Kidney glomerular epithelial cell (primary cell): ENCODE data around the gene PKHD1.
"Not testable (repeated sequence)": the region's sequence is repeated elsewhere in the genome, so short reads cannot be mapped to it uniquely, and the experiment has no call there.

Experiments
- DNase-seq: peaks from one replicate; lab custom pipeline; 2025; lab: John Stamatoyannopoulos, UW

PKHD1 gene

DNA sequence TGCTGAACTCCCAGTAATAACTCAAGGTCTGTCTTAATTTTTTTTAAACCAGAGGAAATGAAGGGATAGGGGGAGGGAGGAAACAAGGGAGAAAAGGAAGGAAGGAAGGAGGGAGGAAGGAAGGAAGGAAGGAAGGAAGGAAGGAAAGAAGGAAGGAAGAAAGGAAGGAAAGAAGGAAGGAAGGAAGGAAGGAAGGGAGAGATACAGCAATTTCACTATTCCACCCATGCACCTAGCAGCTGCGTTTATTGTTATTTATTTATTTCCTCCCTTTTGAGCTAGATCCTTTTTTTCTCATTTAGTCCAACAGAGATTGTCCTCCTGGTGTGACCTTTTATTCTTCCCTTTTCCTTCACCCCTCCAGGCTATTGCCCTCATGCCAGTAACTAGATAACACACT lies 97.6 kb downstream of the PKHD1 start:
- DNase-seq, result no peak

DNA sequence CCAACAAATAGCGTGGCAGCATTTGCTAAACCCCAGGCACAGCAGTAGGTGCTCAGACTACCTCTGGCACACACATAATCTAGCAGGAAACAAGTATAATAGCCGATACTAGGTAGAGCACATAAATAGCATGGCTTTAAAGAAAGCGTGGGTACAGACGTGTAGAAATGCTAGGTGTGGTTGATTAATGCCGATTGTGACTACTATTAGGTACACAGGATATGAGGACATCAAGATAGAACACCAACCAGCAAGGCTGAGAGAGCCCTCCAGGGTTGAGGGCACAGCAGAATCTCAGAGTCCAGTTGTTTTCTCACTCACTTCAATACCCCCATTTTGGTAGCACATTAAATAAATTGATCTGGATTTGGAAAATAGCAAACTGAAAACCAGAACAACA lies 100.5 kb downstream of the PKHD1 start:
- DNase-seq, result no peak

DNA sequence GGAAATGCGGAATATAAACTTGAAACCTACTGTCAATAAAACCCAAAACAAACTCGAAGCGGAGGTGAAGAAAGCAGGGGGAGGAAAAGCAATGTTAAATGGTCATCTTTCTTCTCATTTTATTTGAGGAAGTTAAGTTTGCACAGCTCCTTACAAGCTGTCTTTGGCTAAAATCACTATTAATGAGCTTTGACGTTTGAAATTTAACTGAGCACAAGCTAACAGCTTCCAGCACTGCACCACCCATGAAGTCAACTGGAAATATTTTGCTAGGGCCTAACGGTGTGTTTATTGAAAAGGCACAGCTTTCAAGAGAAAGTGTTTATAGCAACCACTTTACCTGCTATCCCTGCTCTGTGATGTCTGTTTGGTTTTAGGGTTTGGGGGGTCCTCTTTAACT lies 103.8 kb downstream of the PKHD1 start:
- no peak for DNase-seq

DNA sequence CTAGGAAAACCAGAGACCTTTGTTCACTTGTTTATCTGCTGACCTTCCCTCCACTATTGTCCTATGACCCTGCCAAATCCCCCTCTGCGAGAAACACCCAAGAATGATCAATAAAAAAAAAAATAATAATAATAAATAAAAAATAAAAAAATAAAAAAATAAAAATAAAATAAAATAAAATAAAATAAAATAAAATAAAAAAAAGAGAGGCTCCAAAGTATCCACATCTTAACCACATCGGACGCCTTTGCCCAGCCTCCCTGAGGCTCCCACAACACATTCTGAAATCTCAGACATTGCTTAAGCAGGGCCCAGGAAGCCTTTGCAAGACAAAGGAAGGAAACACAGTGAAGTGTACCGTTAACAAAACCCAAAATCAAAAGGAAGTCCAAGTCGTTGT lies 104.7 kb downstream of the PKHD1 start:
- not testable (repeated sequence) for DNase-seq

DNA sequence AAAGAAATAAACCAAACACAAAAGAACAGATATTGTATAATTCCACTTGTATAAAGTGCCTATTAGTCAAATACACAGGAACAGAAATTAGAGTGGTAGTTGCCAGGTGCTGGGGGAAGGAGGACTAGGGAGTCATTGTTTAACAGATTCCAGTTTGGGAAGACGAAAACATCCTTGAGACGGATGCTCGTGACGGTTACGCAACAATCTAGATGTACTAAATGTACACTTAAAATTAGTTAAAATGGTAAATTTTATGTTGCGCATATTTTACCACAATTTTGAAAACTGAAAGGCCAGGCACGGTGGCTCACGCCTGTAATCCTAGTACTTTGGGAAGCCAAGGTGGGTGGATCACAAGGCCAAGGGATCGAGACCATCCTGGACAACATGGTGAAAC lies 111.0 kb downstream of the PKHD1 start:
- DNase-seq, result no peak

DNA sequence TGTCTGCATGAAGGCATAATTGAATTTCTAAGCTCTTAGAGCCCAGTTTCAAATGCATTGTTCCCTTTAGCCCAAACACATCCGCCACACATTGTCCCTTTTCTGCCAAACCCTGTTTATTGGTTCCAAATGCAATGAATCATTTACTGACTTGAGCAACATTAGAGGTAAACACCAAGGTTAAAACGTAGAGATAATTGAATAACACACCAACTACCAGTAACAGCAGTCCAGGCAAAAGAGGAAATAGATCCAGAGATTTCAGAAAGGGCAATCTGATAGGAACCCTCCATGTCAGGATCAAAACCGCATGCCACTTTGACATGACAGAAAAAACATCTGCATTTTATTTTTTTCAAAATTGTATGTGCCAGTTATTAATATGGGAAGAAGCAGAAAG lies 114.8 kb downstream of the PKHD1 start:
- no peak for DNase-seq

DNA sequence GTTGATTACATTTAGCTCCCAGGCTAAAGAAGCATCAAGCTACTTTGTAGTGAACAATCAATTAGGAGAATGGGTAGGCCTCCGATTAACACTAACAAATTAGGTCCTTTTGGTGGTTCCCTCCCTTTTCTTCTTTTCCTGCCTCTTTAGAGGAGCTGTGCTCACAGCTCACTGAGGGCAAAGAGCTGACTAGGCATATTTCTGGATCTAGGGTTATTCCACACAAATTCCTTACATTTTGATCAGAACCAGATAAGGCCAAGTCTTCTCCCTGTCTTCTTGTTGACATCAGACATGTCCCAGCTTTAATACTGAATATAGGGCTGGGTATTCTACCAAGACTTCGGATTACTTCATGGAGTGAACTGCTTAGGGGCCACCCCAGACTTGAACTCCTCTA lies 119.1 kb downstream of the PKHD1 start:
- DNase-seq, result no peak

DNA sequence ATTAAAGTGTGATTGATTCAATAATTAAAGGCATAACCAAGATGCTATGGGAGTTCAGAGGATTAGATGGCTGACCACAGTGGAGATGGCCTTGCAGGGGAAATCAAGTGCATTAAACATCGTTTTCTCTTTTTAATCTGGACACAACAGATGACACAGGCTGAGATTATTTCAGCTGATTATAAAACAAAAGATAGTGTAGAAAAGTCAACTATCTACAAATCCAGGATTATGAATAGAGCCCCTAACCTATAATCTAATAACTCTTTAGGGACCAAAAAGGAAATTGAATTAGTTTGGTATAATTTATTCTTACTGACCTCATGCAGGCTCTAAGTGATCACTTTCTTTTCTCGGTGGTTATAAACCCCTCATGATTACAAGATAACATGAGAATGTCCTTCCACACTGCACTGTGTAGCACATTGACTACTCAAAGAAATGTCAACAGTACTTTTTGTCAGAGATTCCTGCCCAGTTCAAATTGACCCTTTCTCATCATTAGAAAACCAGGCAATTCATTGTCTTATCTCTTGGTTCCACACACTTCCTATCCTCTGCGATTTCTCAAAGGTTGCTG lies 122.1 kb downstream of the PKHD1 start:
- DNase-seq, result no peak

DNA sequence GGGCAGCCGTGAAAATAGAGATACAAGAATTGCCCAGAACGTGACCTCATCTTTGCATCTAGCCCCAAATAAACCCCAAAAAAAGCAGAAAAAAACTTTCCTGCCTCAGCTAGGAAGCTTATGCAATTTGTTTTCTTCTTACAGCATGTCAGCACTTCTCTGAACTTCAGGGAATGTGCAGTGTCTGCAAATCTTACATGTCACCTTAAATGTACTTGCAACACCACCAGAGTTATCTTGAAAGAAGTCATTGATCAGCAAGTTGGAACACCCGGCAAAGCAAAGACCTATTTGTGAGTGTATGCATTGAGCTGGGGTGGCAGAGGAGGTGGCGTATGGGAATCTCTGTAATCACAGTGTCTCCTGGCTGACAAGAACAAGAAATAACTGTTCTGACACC lies 123.4 kb downstream of the PKHD1 start:
- no peak for DNase-seq

DNA sequence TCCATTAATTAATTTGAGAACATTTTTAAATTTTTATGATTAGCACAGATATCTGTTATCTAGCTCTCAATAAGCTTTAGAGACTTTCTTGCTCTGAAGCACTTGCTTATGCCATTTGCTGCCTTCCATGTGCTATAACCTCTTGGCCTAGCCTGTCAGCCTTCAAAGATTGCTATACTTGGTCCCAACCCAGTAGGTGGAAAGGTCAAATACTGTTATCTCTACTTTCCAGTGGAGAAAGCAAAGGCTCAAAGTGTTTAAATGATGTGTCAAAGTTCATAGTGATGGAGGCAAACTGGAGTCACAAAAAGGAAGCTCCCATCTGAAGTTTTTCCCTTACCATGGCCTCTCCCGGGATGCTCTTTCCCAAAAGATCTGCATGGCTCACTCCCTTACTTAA lies 125.1 kb downstream of the PKHD1 start:
- DNase-seq, result no peak

DNA sequence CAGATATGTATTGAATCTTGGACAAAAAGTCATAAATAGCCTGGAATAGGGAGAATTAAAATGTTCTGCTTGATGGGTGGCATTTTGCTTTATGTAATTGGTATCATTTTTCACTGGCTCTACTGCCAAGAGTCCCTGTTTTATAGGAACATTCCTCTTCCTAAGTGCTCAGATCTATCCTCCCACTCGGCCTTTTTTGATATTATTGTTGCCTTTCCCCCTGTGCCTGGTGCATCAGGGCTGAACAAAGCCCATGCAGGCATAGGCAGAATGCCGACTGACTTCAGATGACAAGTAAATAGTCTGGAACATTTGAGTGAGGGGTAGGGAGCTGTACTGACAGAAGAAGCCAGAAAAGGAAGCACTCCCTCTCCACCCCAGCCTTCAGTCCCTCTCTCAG lies 127.0 kb downstream of the PKHD1 start:
- DNase-seq, result no peak

DNA sequence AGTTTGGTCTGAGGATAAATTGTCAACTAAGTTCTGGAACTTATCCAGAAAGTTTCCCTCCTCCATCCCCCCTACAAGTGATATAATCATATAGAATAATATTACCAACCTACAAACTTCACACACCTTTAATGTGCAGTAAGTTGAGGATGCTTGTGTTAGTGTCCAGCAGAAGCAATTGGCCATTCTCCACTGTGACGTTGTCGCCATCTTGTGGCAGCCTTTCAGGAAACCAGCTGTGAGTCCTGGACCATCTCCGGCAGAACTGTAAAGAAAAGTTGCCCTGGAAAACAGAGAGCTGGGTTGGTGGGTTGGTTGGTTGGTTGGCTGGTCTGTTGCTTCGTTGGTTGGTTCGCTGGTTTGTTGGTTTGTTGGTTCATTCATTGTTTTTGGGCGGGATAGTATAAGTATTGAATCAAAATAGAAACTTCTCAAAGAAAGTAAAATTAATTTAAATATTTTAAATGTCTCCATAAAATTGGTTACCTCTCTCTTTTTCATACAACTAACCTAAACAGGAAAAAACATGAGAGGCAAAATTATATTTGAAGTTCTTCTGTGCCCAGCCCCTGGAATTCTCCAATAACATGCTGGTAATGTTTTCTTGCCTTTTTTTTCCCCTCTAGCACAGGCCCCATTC lies 127.5 kb downstream of the PKHD1 start:
- peak; percentile 82 for DNase-seq

DNA sequence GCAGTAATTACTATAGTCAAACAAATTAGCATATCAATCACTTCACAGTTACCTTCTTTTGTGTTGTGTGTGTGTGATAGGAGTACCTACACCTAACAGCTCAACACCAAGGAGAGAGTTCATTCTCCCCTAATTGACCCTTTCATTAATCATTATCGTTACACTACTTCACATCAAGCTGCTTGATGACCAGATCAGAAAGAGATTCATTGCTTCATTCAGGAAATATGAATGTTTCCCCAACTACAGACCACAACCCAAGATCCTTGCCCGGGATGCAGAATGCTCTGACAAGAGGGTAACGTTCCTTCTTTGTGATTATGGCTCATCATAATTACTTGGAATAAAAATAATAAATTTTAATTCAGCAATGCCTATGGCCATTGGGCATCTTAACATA lies 132.7 kb downstream of the PKHD1 start:
- no peak for DNase-seq

DNA sequence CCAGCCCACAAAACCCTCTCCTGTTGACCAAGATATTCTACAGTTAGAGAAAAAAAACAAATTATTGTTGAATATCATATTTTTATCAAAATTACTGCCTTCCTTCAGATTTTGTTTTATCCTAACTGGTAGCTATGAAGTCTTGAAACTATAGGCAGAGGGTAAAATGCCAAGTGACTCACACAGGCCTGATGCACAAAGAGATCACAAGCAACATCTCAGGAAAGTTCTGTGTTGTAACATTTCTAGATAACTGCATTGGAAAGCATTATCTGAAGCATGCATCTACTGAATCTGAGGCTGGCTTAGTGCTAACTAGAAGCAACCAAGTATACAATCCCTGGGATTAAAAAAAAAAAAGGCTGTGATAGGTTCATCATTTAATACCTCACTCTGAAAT lies 134.2 kb downstream of the PKHD1 start:
- no peak for DNase-seq

DNA sequence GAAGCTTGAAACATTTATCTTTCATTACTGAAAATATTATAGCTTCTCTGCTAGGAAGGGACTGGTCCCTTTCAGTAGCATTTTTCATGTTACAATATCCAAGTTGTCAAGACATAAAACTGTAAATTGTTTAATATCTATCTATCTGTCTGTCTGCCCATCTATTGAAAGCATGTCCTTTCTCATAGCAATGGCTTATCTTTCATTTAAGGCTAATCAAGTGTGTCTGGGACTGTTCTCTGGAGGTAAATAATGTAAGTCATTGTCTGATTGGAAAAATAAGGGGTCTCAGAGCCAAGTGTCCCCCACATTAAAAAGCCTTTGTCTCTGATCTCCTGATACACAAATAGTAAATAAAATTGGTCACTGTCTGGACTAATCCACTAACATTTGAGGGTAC lies 135.5 kb downstream of the PKHD1 start:
- no peak for DNase-seq

DNA sequence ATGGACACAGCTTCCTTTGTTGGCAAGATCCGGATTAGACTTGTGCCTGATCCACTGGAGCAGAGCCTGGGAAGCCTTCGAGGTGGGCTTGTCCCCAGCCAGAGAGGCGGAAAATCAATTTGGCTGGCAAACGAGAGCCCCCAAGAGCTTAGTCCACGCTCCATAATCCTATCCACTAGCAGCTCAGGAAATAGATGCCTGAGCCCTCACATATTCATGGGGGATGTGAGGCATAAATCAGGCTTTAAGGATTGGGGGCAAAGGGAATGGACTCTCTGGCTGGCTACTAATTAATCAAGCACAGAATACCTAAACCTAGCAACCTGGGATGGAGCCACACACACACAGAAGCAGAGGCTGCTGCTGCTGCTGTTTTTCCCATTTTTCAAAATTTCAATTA lies 137.9 kb downstream of the PKHD1 start:
- DNase-seq, result no peak

DNA sequence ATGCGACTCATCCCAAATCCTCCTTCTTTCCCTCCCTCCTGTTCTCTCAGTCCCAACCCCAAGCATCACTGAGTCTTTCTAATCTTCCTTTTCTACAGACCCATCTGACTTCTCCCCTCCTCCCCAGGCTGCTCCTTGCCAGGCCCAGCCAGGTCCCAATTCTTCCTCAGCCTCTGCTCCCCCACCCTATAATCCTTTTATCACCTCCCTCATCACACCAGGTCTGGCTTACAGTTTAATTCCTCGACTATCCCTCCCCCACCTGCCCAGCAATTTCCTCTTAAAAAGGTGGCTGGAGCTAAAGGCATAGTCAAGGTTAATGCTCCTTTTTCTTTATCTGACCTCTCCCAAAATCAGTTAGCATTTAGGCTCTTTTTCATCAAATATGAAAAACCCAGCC lies 147.7 kb downstream of the PKHD1 start:
- not testable (repeated sequence) for DNase-seq

DNA sequence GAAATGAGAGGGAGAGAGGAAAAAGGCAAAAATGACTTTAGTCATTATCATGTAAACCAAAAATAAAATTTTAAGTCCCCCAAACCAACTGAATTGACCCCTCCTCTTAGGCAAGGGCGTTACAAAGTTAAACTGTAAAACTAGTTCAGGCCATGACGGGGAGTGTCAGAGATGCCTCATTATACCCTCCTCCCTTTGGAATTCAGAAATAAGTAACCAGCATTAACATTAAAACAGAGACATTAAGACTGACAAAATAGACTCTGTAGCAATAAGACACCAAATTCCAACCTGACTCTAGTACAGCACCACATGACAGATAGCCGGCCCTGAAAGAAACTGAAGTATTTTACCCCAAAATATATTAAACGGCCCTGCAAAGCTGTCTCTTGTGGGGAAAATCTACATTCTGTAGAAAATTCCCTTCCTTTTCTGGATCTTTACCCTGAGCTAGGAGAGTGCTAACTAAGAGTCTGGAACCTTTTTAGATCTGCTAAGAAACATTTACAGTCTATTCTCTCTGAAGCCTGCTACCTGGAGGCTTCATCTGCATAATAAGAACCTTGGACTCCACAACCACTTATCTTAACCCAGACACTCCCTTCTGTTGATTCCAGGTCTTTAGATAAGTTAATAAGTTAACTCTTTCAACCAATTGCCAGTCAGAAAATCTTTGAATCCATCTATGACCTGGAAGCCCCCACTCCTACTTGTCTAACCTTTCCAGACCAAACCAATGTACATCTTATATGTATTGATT lies 150.7 kb downstream of the PKHD1 start:
- peak; percentile 69 for DNase-seq

DNA sequence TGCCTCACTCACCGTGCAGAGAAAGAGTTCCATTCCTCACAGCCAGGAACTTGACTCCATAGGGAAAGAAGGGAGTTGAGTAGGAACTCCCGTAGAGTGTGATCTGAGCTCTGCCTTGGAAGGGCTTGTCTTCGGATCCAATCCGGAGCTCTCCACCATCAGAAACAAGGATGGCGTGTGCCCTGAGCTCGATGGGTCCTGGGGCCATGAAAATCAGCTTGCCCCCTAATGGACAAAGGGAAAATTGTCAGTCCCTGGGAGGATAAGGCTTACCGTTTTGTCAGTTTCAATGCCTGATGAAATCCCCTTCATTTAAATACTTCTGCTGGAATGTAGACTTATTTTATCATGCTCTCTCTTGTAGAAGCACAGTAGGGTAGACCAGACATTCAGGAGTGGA lies 153.3 kb downstream of the PKHD1 start:
- DNase-seq, result no peak

DNA sequence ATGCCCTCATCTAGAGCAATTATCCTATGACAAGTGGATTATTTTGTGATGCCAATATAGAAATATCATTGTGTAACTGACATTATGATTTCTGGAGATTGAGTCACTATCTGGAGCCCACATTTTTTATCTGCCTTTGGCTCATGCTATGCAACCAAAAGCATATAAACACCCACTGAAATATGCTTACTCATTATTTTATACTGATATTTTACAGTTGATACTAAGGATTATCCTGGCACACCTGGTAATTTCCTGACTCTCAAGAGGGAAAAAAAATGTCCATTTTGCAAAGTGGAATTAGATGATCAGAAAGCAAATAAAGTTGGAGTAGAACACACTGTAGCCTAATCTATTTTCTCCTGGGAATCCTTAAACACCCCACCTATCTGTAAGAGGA lies 154.5 kb downstream of the PKHD1 start:
- no peak for DNase-seq

DNA sequence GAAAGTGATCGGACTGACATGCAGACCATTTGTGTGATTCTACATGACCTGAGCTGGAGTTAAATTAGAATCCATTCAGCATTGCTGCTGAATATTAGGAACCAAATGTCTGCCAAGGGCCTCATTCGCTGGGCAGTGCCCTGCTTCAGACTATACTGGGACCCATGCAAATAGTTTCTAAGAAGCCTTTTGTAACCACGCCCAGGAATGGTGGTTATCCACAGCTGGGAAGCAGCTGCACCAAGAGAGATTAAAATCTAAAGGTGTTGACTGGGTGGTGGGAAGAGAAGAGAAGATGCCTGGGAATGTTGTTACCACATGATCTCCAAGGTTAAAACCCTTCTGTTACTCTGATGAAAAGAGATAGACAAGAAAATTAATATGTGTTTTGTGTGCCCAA lies 156.8 kb downstream of the PKHD1 start:
- DNase-seq, result no peak

DNA sequence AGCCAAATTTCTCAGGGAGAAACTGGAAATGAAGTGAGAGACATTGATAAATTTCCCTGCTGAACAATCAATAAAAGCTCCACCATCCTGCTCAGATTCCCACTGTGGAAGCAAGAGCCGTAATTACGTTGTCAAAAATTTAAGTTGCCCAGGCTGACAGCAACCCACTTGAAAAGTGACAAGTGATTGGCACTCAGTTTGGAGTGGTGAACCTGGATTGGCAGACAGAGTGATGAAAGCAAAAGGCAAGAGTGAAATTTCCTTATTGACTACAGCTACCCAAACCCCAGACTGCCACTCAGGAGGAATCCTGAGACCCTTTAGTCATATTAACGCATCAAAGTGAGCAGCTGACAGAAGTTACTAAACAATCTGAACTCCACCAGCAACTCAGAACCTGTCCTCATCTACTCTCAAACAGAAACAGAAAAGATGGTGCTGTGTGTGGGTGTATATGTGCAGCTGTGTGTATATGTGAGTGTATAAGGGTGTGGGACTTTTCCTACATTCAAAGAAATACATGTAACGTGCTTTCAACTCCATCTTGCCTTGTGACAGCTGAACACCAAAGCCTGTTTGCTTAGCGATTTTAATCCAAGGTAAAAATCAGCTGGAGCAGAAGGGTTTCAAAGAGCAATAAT lies 157.4 kb downstream of the PKHD1 start:
- DNase-seq, result no peak

DNA sequence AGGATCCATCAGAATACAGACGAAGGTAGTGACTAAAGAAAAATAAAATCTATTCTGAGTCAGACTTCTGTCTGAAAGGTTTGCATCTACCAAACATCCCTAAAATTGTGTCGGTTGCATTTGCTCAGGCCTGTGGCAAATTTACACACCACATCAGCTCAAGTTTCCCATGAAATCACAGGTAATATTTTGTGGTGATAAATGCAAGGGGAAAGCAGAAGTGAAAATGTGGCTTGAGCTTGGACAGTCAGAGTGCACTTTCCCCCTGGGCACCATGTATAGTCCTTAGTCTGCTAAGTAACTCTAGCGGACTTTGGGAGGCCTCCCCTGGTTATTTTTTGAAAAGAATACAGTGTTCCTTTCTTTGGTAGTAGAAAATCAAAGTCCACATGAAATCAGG lies 159.1 kb downstream of the PKHD1 start:
- DNase-seq, result no peak
